ENCODE data around the gene TMOD1.

The TMOD1 gene

GRCh38 chr9:97560851-97561250, 59.4 kb downstream of the TMOD1 start:
- no peaks in the 10 kb centered on the region for H3K27me3 ChIP-seq (ENCODE audit: control insufficient read depth, insufficient read depth, low read length)
- no peak overlapping the region for H3K9ac ChIP-seq (ENCODE audit: low read depth, low read length)
- H3K4me1 ChIP-seq (ENCODE audit: control insufficient read depth, insufficient read depth, low read length), result peaks cover 13% of the 10 kb centered on the region; the same call in 1 of the 2 replicates
- H3K9me3 ChIP-seq (ENCODE audit: control insufficient read depth, insufficient read depth, low read length), result no peaks in the 10 kb centered on the region
- no peak overlapping the region for H3K27ac ChIP-seq (ENCODE audit: low read depth, low read length)
- H3K36me3 ChIP-seq (ENCODE audit: control insufficient read depth, insufficient read depth, low read length), result no peaks in the 10 kb centered on the region
- no peak overlapping the region for H3K4me3 ChIP-seq (ENCODE audit: low read depth, low read length)

GRCh38 chr9:97561501-97561900, 60.0 kb downstream of the TMOD1 start:
- Histone ChIP-seq H3K27me3 (ENCODE audit: control insufficient read depth, insufficient read depth, low read length) (no peaks in the 10 kb centered on the region), H3K9me3 (ENCODE audit: control insufficient read depth, insufficient read depth, low read length) (no peaks in the 10 kb centered on the region), H3K4me3 (ENCODE audit: low read depth, low read length) (no peak overlapping the region), H3K36me3 (ENCODE audit: control insufficient read depth, insufficient read depth, low read length) (no peaks in the 10 kb centered on the region), H3K27ac (ENCODE audit: low read depth, low read length) (no peak overlapping the region), H3K4me1 (ENCODE audit: control insufficient read depth, insufficient read depth, low read length) (peaks cover 13% of the 10 kb centered on the region; the same call in 1 of the 2 replicates), H3K9ac (ENCODE audit: low read depth, low read length) (no peak overlapping the region)

- Histone ChIP-seq H3K9ac (ENCODE audit: low read depth, low read length) (no peak overlapping the region), H3K27ac (ENCODE audit: low read depth, low read length) (no peak overlapping the region), H3K9me3 (ENCODE audit: control insufficient read depth, insufficient read depth, low read length) (no peaks in the 10 kb centered on the region), H3K4me3 (ENCODE audit: low read depth, low read length) (no peak overlapping the region), H3K36me3 (ENCODE audit: control insufficient read depth, insufficient read depth, low read length) (no peaks in the 10 kb centered on the region), H3K4me1 (ENCODE audit: control insufficient read depth, insufficient read depth, low read length) (peaks cover 13% of the 10 kb centered on the region; the same call in 1 of the 2 replicates), H3K27me3 (ENCODE audit: control insufficient read depth, insufficient read depth, low read length) (no peaks in the 10 kb centered on the region)
Observed at GRCh38 chr9:97562542-97562941, 61.1 kb downstream of the TMOD1 start.

GRCh38 chr9:97563458-97564135, 62.1 kb downstream of the TMOD1 start:
- H3K9me3 ChIP-seq (ENCODE audit: control insufficient read depth, insufficient read depth, low read length), result no peaks in the 10 kb centered on the region
- no peak overlapping the region for H3K4me3 ChIP-seq (ENCODE audit: low read depth, low read length)

GRCh38 chr9:97564291-97565175, 63.1 kb downstream of the TMOD1 start:
- Histone ChIP-seq H3K27ac (ENCODE audit: low read depth, low read length) (no peak overlapping the region), H3K36me3 (ENCODE audit: control insufficient read depth, insufficient read depth, low read length) (no peaks in the 10 kb centered on the region), H3K4me3 (ENCODE audit: low read depth, low read length) (no peak overlapping the region), H3K9me3 (ENCODE audit: control insufficient read depth, insufficient read depth, low read length) (no peaks in the 10 kb centered on the region), H3K9ac (ENCODE audit: low read depth, low read length) (no peak overlapping the region), H3K27me3 (ENCODE audit: control insufficient read depth, insufficient read depth, low read length) (no peaks in the 10 kb centered on the region), H3K4me1 (ENCODE audit: control insufficient read depth, insufficient read depth, low read length) (peaks cover 8% of the 10 kb centered on the region; the same call in 1 of the 2 replicates)

More at GRCh38 chr9:97563458-97564135, 62.1 kb downstream of the TMOD1 start:
- Histone ChIP-seq H3K36me3 (ENCODE audit: control insufficient read depth, insufficient read depth, low read length) (no peaks in the 10 kb centered on the region), H3K9ac (ENCODE audit: low read depth, low read length) (no peak overlapping the region), H3K4me1 (ENCODE audit: control insufficient read depth, insufficient read depth, low read length) (peaks cover 8% of the 10 kb centered on the region; the same call in 1 of the 2 replicates), H3K27ac (ENCODE audit: low read depth, low read length) (no peak overlapping the region), H3K27me3 (ENCODE audit: control insufficient read depth, insufficient read depth, low read length) (no peaks in the 10 kb centered on the region)

GRCh38 chr9:97565262-97565661, 63.8 kb downstream of the TMOD1 start:
- no peaks in the 10 kb centered on the region for H3K9me3 ChIP-seq (ENCODE audit: control insufficient read depth, insufficient read depth, low read length)
- H3K4me3 ChIP-seq (ENCODE audit: low read depth, low read length), result no peak overlapping the region
- no peaks in the 10 kb centered on the region for H3K36me3 ChIP-seq (ENCODE audit: control insufficient read depth, insufficient read depth, low read length)
- H3K27me3 ChIP-seq (ENCODE audit: control insufficient read depth, insufficient read depth, low read length), result no peaks in the 10 kb centered on the region
- no peak overlapping the region for H3K9ac ChIP-seq (ENCODE audit: low read depth, low read length)
- H3K27ac ChIP-seq (ENCODE audit: low read depth, low read length), result no peak overlapping the region
- H3K4me1 ChIP-seq (ENCODE audit: control insufficient read depth, insufficient read depth, low read length), result peaks cover 8% of the 10 kb centered on the region; the same call in 1 of the 2 replicates

GRCh38 chr9:97567182-97567893, 65.9 kb downstream of the TMOD1 start:
- no peaks in the 10 kb centered on the region for H3K27me3 ChIP-seq (ENCODE audit: control insufficient read depth, insufficient read depth, low read length)
- H3K4me1 ChIP-seq (ENCODE audit: control insufficient read depth, insufficient read depth, low read length), result peaks cover 8% of the 10 kb centered on the region; the same call in 1 of the 2 replicates
- no peaks in the 10 kb centered on the region for H3K9me3 ChIP-seq (ENCODE audit: control insufficient read depth, insufficient read depth, low read length)
- H3K27ac ChIP-seq (ENCODE audit: low read depth, low read length), result no peak overlapping the region
- H3K4me3 ChIP-seq (ENCODE audit: low read depth, low read length), result no peak overlapping the region
- no peak overlapping the region for H3K9ac ChIP-seq (ENCODE audit: low read depth, low read length)
- H3K36me3 ChIP-seq (ENCODE audit: control insufficient read depth, insufficient read depth, low read length), result no peaks in the 10 kb centered on the region

- H3K36me3 ChIP-seq (ENCODE audit: control insufficient read depth, insufficient read depth, low read length), result no peaks in the 10 kb centered on the region
- H3K4me1 ChIP-seq (ENCODE audit: control insufficient read depth, insufficient read depth, low read length), result peaks cover 8% of the 10 kb centered on the region; the same call in 1 of the 2 replicates
- H3K9ac ChIP-seq (ENCODE audit: low read depth, low read length), result no peak overlapping the region
- H3K4me3 ChIP-seq (ENCODE audit: low read depth, low read length), result no peak overlapping the region
- no peaks in the 10 kb centered on the region for H3K9me3 ChIP-seq (ENCODE audit: control insufficient read depth, insufficient read depth, low read length)
- H3K27ac ChIP-seq (ENCODE audit: low read depth, low read length), result no peak overlapping the region
- H3K27me3 ChIP-seq (ENCODE audit: control insufficient read depth, insufficient read depth, low read length), result no peaks in the 10 kb centered on the region
Observed at GRCh38 chr9:97567894-97568202, 66.4 kb downstream of the TMOD1 start.

- Histone ChIP-seq H3K4me1 (ENCODE audit: control insufficient read depth, insufficient read depth, low read length) (peaks cover 8% of the 10 kb centered on the region; the same call in 1 of the 2 replicates), H3K9me3 (ENCODE audit: control insufficient read depth, insufficient read depth, low read length) (no peaks in the 10 kb centered on the region), H3K36me3 (ENCODE audit: control insufficient read depth, insufficient read depth, low read length) (no peaks in the 10 kb centered on the region), H3K9ac (ENCODE audit: low read depth, low read length) (no peak overlapping the region), H3K27ac (ENCODE audit: low read depth, low read length) (no peak overlapping the region), H3K4me3 (ENCODE audit: low read depth, low read length) (no peak overlapping the region), H3K27me3 (ENCODE audit: control insufficient read depth, insufficient read depth, low read length) (no peaks in the 10 kb centered on the region)
Observed at GRCh38 chr9:97568461-97569275, 67.2 kb downstream of the TMOD1 start.

- Histone ChIP-seq H3K4me3 (ENCODE audit: low read depth, low read length) (no peak overlapping the region), H3K4me1 (ENCODE audit: control insufficient read depth, insufficient read depth, low read length) (no peaks in the 10 kb centered on the region), H3K9me3 (ENCODE audit: control insufficient read depth, insufficient read depth, low read length) (no peaks in the 10 kb centered on the region), H3K36me3 (ENCODE audit: control insufficient read depth, insufficient read depth, low read length) (no peaks in the 10 kb centered on the region), H3K27me3 (ENCODE audit: control insufficient read depth, insufficient read depth, low read length) (no peaks in the 10 kb centered on the region), H3K9ac (ENCODE audit: low read depth, low read length) (no peak overlapping the region), H3K27ac (ENCODE audit: low read depth, low read length) (no peak overlapping the region)
Observed at GRCh38 chr9:97570899-97571298, 69.4 kb downstream of the TMOD1 start.
